ENCODE data around the gene PRELP.

GRCh38 chr1:203486618-203487370 is 11.2 kb downstream of the PRELP start:
- no peak for TF ChIP-seq ZFP41 (tag by site-specific recombination; IDR thresholded peaks at IDR 0.05; ENCODE audit: borderline replicate concordance)
- no peak for TF ChIP-seq ZNF354C (tag by site-specific recombination; IDR thresholded peaks at IDR 0.05; ENCODE audit: borderline replicate concordance, low read depth)
- no peak for TF ChIP-seq REPIN1 (tag by site-specific recombination; IDR thresholded peaks at IDR 0.05; ENCODE audit: low read depth)
- no peak for TF ChIP-seq ZNF488 (tag by site-specific recombination; IDR thresholded peaks at IDR 0.05)
- TF ChIP-seq ZNF24 (tag by site-specific recombination; IDR thresholded peaks at IDR 0.05) = no peak
- TF ChIP-seq GLIS2 (tag by site-specific recombination; IDR thresholded peaks at IDR 0.05) = no peak
- TF ChIP-seq PRDM1 (tag by site-specific recombination; IDR thresholded peaks at IDR 0.05) = no peak
- TF ChIP-seq, protein P1, sequence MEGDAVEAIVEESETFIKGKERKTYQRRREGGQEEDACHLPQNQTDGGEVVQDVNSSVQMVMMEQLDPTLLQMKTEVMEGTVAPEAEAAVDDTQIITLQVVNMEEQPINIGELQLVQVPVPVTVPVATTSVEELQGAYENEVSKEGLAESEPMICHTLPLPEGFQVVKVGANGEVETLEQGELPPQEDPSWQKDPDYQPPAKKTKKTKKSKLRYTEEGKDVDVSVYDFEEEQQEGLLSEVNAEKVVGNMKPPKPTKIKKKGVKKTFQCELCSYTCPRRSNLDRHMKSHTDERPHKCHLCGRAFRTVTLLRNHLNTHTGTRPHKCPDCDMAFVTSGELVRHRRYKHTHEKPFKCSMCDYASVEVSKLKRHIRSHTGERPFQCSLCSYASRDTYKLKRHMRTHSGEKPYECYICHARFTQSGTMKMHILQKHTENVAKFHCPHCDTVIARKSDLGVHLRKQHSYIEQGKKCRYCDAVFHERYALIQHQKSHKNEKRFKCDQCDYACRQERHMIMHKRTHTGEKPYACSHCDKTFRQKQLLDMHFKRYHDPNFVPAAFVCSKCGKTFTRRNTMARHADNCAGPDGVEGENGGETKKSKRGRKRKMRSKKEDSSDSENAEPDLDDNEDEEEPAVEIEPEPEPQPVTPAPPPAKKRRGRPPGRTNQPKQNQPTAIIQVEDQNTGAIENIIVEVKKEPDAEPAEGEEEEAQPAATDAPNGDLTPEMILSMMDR (tag by site-specific recombination; IDR thresholded peaks at IDR 0.05) = no peak
- TF ChIP-seq TCF7L2 (IDR thresholded peaks at IDR 0.05; ENCODE audit: borderline replicate concordance, low read depth, low read length) = no peak
